ENCODE results near the gene IFITM1. TPM values are rescaled to one million over a fixed set of nuclear protein-coding genes. Genes with fewer than 3 reads are reported as not detected.

IFITM1 gene
- total and polyA plus RNA-seq, 2 of the 8 experiments (the other 6 are each of a cell fraction or from before 2014, with no cell fraction given): 394 to 1,464 TPM

DNA sequence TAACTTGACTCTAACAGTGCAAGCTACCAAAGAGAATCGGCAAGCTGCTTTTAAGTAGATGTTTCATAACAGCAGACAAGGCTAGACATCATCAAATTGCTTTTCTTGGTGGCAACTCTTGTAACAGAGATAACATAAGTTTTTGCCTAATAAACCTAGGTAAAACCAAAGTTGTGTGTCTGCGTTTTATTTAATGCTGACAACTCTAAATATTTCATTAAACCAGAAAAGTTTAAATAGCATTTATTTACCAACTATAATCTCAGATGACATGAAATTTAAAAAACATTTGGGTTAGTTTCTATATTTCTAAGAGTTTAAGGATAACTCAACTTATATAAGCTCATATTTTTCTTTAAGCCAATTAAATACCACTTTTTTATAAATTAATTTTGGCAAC lies 26.1 kb downstream of the IFITM1 start:
- Histone ChIP-seq H4K20me1 (replicated peaks in 1 of 2; ENCODE audit: control insufficient read depth in 1 of 2, insufficient read depth in 2 of 2, low read length in 2 of 2) (no peaks in the 10 kb centered on the region), H2BK20ac (ENCODE audit: low read length) (no peak overlapping the region), H2AK5ac (ENCODE audit: low read depth, low read length) (no peak overlapping the region), H4K5ac (ENCODE audit: insufficient read length, low read depth, low read length) (peak overlapping the region; percentile 58), H2BK120ac (replicated peaks; ENCODE audit: low read depth, low read length) (peak overlapping the region; percentile 99), H3K79me1 (ENCODE audit: low read depth, low read length) (no peaks in the 10 kb centered on the region), H3K23me2 (ENCODE audit: low read depth, low read length) (no peaks in the 10 kb centered on the region), H3K27ac (ENCODE audit: low read depth, low read length) (no peak overlapping the region), H3K56ac (replicated peaks; ENCODE audit: insufficient read length, low read depth, low read length) (no peak overlapping the region), H3K4ac (replicated peaks; ENCODE audit: insufficient read length, low read depth, low read length) (no peak overlapping the region), H2BK12ac (ENCODE audit: low read depth, low read length) (no peak overlapping the region), H4K91ac (replicated peaks; ENCODE audit: insufficient read length, low read length) (peak overlapping the region; percentile 93), H2BK5ac (ENCODE audit: low read depth, low read length) (no peak overlapping the region; the same call in 1 of the 2 replicates), H3K4me2 (ENCODE audit: insufficient read depth in 1 of 2, low read depth in 2 of 2, low read length in 2 of 2) (no peak overlapping the region), H3K36me3 (ENCODE audit: control insufficient read depth in 2 of 4, insufficient read depth in 4 of 4, low read length in 3 of 4) (no peaks in the 10 kb centered on the region), H3K4me3 (ENCODE audit: extremely low read depth in 1 of 4, insufficient read depth in 2 of 4, low read depth in 3 of 4, low read length in 4 of 4) (no peak overlapping the region; a peak in 1 of 8 replicates), H3K23ac (ENCODE audit: insufficient read length) (no peak overlapping the region), H3K9ac (replicated peaks in 1 of 4; ENCODE audit: extremely low read depth in 1 of 4, low read depth in 3 of 4, low read length in 3 of 4) (no peak overlapping the region), H3K18ac (ENCODE audit: extremely low read depth, low read length) (no peak overlapping the region), H3K14ac (ENCODE audit: insufficient read length) (no peak overlapping the region), H3K4me1 (replicated peaks in 1 of 4; ENCODE audit: control insufficient read depth in 3 of 4, insufficient read depth in 4 of 4, low read length in 3 of 4) (peaks cover 4 to 26% (median 19%) of the 10 kb centered on the region in 4 experiments), H3K27me3 (replicated peaks in 1 of 4; ENCODE audit: control insufficient read depth in 3 of 4, extremely low read depth in 1 of 4, insufficient read depth in 3 of 4, low read length in 3 of 4) (no peaks in the 10 kb centered on the region), H3K9me3 (ENCODE audit: insufficient read depth in 2 of 2, low read depth in 1 of 2, low read length in 1 of 2) (no peaks in the 10 kb centered on the region), H3K79me2 (ENCODE audit: control insufficient read depth in 1 of 2, insufficient read depth in 2 of 2, low read length in 2 of 2) (no peaks in the 10 kb centered on the region), H2AFZ (ENCODE audit: low read length) (no peak overlapping the region), H4K8ac (ENCODE audit: extremely low read depth, insufficient read depth, low read length) (no peak overlapping the region), H2BK15ac (ENCODE audit: low read length) (no peak overlapping the region)
- FAIRE-seq: no peak
- TF ChIP-seq NRF1 (IDR thresholded peaks at IDR 0.05; ENCODE audit: low read depth, low read length) (no peak), RFX5 (IDR thresholded peaks at IDR 0.05; ENCODE audit: borderline replicate concordance, low read depth, low read length) (no peak), RNF2 (IDR thresholded peaks at IDR 0.05; ENCODE audit: borderline replicate concordance, low read depth, low read length, missing control alignments, poor library complexity, severe bottlenecking) (no peak), SUZ12 (IDR thresholded peaks at IDR 0.05; ENCODE audit: low read length) (no peak), KDM1A (IDR thresholded peaks at IDR 0.05; ENCODE audit: borderline replicate concordance, low read length) (no peak), KDM5A (IDR thresholded peaks at IDR 0.05; ENCODE audit: low read length) (no peak), CHD2 (IDR thresholded peaks at IDR 0.05; ENCODE audit: low read length) (no peak), SP1 (IDR thresholded peaks at IDR 0.05; ENCODE audit: low read depth, low read length) (no peak)
- TF ChIP-seq, protein P1, sequence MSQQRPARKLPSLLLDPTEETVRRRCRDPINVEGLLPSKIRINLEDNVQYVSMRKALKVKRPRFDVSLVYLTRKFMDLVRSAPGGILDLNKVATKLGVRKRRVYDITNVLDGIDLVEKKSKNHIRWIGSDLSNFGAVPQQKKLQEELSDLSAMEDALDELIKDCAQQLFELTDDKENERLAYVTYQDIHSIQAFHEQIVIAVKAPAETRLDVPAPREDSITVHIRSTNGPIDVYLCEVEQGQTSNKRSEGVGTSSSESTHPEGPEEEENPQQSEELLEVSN (IDR thresholded peaks at IDR 0.05): no peak
- CTCF ChIA-PET (ENCODE audit: partially characterized antibody): interaction anchor here (0.6 to 5.6 kb wide), 9 partner anchors 11 to 90 kb away, joined by 3 to 22 read pairs (median 5); no protein-coding TSS in a partner anchor
- POLR2A ChIA-PET (ENCODE audit: partially characterized antibody): interaction anchor here (0.6 to 2.8 kb wide), 17 partner anchors 9 to 133 kb away, joined by 3 to 24 read pairs (median 4); partner anchors contain the start of genes BET1L and RIC8A
- 83% methylated on average over 2 of the region's 2 CpGs; no CpG with 5 or more reads in 1 of the 2 experiments for WGBS, 2 experiments (ENCODE audit: extremely low coverage in 1 of 2, insufficient coverage in 1 of 2, insufficient read length in 1 of 2, insufficient replicate concordance in 2 of 2, low coverage in 1 of 2, low lambda C conversion rate in 2 of 2, missing lambda C conversion rate in 1 of 2)
- no peak for DNase-seq (ENCODE audit: low read depth in 1 of 2, low spot score in 2 of 2)
